Stimulated activated CD8-positive, alpha-beta memory T cell treated with anti-CD3 and anti-CD28 coated beads, Interleukin-7, amount 100 ng/mL, for 24 hours (primary cell): ENCODE results near the gene BHLHE40.

Experiments used
- DNase-seq: peaks from one replicate; pipeline ENCODE4 v3.0.0-alpha.2; 2020; ENCODE audit warnings: low read depth

BHLHE40 gene

GRCh38 chr3:4983739-4984510 lies 4.7 kb downstream of the BHLHE40 start:
- peak; percentile 41 for DNase-seq

GRCh38 chr3:4984511-4984864 lies 5.3 kb downstream of the BHLHE40 start:
- no peak for DNase-seq

DNA sequence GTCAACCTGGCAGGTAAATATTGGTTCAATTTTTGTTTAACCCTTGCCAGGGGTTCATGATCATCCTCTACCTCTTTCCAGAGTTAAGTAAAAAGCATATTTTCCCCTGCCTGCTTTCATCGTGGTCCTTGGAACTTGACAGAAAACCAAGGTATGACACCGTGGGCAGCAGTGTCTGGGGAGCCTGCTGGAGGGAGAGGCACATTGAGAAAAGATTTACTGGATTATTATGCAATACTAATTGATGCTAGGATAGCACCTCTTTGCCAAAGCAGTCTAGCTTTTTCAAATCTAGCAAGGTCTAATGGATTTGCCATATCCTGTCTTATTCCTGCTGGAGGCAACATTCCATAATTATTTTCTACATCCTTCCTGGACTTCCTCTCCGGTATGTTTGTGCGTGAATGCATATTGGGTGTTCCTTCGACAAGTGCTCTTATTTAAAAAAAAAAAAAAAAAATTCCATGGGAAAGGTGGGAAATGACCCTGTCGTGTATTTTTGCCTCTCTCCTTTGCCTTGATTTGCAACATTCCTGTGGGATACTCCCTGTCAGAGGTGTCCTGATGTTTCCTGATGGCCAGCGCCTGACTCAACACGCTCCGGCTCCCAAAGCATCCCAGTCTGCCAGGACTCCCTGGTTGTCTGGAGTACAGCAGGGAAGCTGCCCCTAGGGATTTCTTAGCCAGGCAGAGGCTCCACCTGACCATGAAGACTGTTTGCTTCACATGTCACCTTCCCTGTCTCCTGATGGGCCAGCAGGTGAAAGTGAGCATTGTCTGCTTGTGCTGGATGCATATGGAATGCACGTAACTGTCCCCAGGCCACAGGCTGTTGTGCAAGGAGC lies 6.3 kb downstream of the BHLHE40 start:
- DNase-seq = no peak

DNA sequence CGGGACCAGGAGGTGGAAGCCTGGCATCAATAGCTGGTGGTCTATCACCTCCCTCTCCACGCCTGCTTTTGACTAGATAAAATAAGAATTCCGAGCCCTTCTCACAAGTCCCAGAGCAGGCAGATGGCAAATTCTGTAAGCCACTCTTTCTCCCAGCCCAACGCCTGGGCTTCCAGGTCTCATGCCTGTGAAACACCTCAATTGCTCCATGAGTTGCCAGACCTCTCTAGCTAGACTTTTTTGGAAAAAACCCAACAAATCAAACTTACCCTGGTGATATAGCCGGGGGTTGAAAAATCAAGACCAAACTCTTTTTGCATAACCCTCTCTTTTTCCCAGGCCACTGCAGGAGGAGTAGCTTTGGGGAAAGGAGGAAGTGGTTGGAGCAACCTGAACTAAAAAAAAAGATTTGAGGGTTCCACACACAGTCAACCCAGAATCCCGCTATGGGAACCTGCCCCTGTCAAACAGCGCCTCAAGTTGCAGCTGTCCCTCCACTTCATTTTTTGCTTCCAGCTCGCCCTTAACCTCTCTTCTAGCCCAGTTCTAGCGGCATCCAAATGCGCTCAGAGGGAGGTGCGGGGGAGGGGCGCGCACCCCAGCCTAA lies 7.0 kb downstream of the BHLHE40 start:
- DNase-seq = no peak

DNA sequence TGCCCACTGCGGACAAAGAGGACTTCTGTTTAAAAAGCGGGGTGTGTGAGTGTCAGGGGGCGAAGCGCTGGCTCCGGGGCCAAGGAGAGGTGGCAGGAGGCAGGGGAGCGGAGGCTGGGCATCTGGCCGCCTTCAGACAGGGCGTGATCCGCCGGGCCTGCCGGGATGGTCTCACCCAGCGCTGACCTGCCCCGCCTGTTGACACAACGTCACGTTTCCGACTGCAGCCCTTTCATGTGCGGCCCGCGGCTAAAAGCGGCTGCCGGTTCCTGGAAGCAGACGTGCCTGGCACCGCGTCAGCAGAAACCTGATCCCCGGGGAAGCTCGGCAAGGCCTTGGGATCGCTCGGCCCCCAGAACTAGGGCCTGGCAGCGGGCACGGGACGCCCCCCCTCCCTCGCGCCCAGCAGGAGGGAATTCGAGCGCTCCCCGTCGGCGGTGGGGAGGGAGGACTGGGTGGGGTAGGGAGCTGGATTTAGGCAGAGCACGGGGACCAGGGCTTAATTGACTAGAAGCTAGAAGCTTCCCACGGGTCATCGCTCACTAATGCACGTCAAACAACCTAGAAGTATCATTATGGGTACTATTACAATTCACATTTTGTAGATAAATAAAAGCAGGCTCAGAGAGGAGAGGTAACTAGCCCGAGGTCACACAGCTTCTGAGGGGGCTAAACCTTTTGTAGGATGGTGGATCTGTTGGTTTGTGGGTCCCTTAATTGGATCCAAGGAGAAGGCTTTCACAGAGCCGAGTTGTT lies 7.7 kb downstream of the BHLHE40 start:
- DNase-seq = peak; percentile 42

GRCh38 chr3:4987538-4988296 lies 8.5 kb downstream of the BHLHE40 start:
- DNase-seq = no peak

- no peak for DNase-seq
Measured at GRCh38 chr3:4988983-4989834, 10.0 kb downstream of the BHLHE40 start.

GRCh38 chr3:4990069-4990468 lies 10.8 kb downstream of the BHLHE40 start:
- no peak for DNase-seq

GRCh38 chr3:4992118-4992517 lies 12.9 kb downstream of the BHLHE40 start:
- DNase-seq = no peak

GRCh38 chr3:4993276-4994143 lies 14.3 kb downstream of the BHLHE40 start:
- DNase-seq = no peak

DNA sequence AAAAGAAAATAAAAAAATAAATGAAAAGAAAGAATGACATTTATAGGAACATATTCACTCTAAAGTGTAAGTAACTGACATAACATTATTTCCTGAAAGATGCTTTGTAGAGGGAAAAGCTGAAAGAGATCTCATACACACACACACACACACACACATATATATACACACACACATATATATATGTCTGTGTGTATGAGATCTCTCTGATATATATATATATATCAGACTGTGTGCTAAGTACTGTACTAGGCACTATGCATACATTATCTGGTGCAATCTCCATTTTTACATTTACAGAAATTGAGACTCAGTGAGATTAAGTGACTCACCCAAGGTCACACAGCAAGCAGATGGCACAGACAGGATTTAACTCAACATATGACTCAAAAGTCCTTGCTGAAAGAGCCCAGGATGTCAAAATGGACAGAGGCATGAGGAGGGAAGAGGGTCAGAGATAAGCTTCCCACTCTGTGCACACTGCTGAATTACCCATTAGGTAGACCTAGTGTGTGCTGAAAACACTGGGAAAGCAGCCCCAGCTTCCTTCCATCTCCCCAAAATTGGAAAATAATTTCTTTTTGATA lies 15.0 kb downstream of the BHLHE40 start:
- no peak for DNase-seq

DNA sequence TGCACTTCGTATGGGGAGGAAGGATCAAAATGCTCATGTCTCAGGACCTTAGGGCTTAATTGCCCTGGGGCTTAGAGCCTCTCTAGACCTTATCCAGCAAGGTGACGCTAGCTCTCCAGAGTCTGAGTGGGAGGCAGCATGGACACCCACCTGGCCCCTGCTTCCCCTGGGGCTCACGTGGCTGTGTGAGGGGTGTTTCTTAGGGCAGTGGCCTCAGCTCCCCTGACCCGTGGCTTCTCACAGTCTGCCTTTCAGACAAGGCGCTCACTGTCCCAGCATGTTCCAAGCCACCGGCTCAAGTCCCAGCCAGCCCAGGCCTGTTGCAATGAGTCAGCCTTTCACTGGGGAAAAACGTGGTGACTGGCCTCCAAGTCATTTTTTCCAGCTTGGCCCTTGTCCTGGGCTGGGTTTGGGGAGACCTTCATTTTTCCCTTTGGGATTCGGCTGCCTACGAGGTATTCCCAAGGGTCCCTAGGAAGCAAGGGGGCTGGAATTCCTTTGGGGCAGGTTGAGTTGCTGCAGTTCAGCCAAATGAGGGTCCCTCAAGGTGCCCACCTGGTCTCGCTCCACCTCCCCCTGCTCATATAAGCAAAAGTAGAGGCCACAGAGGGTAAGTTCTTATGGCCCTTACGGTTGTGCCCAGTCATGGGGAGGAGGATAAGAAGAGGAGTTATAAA lies 15.7 kb downstream of the BHLHE40 start:
- DNase-seq = no peak

- DNase-seq = no peak
Measured at GRCh38 chr3:4995500-4996053, 16.3 kb downstream of the BHLHE40 start.

DNA sequence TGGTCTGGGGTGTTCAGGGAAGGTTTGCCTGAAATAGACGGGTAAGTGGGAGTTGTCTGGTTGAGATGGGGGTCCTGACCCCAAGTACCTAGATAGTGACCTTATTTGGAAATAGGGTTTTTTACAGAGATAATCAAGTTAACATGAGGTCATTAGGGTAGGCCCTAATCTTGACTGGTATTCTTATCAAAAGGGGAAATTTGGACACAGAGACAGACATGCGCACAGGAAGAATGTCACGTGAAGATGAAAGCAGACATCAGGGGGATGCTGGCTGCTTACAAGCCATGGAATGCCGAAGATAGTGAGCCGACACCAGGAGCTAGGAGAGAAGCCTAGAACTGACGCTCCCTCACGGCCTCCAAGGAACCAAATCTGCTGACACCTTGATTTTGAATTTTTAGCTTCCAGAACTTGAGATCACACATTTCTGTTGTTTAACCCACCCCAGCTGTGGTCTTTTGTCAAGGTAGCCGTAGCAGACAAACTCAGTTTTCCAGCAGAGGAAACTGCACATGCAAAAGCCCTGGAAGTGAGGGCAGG lies 17.1 kb downstream of the BHLHE40 start:
- DNase-seq = no peak

DNA sequence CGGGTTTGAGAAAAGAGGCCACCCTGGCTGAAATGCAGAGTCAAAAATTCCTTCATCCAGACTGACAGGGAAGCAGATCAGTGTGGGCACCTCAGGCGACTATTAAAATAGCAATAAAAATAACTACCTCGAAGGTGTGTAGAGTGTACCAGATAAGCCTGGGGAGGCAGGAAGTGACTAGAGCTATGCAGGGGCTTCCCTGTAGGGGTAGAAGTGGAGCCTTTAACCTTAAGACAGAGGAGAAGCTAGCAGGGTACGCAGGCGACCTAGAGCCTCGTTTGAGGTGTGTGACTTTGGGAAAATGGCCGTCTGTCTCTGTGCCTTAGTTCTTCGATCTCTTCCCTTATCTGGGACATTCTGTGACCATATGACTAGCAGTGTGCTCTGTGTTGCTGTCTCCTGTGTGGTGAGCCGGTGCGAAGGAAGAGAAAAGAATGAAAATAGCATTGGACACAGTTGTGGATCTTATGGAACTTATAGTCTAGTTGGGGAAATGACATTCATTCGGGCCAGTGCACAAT lies 17.6 kb downstream of the BHLHE40 start:
- DNase-seq = no peak

DNA sequence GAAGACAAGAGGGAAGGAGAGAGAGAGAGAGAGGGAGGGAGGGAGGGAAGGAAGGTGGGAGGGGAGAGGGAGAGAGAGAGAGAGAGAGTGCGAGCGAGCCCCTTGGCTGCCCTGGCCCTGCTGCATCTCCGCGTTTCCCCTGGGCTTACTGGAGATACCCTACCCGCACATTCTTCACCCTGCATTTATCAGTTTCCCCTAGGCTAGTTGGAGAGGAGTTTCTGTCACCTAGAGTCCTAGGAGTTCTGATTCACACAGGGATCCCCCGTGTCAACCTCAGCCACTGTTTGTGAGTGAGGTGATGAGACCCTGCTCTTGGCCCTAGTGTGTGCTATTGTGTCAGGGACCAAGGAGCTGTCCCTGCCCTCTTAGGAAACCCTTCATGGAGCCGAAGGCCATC lies 18.7 kb downstream of the BHLHE40 start:
- DNase-seq = no peak

- no peak for DNase-seq
Measured at GRCh38 chr3:4999531-5000184, 20.4 kb downstream of the BHLHE40 start.
